ENCODE measurements around the gene IL20RA.
"Not testable (repeated sequence)": the region's sequence is repeated elsewhere in the genome, so short reads cannot be mapped to it uniquely, and the experiment has no call there.

IL20RA gene

DNA sequence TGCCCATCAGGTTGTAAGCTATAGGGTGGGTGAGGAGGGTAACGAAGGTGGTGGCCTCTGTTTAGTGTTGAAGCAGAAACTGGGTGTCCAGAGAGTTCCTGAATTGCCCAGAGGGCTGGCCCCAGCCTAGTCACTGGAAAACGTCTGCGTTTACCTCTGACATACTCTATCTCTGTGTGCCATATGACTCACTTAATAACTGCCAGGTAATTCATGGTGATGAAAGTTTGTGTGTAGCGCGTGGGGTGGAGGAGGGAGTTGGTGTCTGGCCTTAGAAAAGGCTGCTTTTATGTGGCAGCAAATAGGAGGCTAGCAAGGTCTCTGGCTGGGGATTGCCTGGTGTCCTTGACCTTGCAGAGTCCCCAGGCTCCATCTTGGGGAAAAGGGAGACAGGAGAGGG is 75.3 kb downstream of the IL20RA start:
- DNase-seq = no peak

GRCh38 chr6:136968837-136969236 is 75.9 kb downstream of the IL20RA start:
- DNase-seq = no peak

- peak; percentile 15 for DNase-seq
Observed at GRCh38 chr6:136967876-136968752, 76.7 kb downstream of the IL20RA start.

DNA sequence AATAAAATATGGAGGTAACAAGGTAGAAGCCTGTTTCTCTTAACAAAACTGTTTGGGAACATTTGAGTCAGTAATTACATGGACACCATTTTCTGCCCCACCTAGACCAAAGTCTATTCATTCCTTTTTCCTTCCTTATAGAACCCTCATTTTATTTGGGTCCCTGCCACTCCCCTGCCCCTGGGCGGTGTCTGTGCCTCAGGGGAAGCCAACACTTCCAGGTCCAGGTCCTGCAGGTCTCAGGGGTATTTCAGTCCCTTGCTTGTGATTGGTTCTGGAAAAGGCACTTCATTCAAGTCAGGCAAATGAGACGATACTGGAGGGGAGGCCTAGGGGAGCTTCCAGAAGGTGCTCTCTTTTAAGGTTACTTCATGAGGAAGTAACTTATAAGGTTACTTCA is 80.4 kb downstream of the IL20RA start:
- no peak for DNase-seq

GRCh38 chr6:136963259-136963658 is 81.5 kb downstream of the IL20RA start:
- DNase-seq = no peak

- DNase-seq = peak; percentile 72
Observed at GRCh38 chr6:136962661-136963060, 82.1 kb downstream of the IL20RA start.

- DNase-seq = no peak
Observed at GRCh38 chr6:136961848-136962247, 82.9 kb downstream of the IL20RA start.

GRCh38 chr6:136960781-136961180 is 84.0 kb downstream of the IL20RA start:
- DNase-seq = no peak

GRCh38 chr6:136959935-136960334 is 84.8 kb downstream of the IL20RA start:
- not testable (repeated sequence) for DNase-seq

DNA sequence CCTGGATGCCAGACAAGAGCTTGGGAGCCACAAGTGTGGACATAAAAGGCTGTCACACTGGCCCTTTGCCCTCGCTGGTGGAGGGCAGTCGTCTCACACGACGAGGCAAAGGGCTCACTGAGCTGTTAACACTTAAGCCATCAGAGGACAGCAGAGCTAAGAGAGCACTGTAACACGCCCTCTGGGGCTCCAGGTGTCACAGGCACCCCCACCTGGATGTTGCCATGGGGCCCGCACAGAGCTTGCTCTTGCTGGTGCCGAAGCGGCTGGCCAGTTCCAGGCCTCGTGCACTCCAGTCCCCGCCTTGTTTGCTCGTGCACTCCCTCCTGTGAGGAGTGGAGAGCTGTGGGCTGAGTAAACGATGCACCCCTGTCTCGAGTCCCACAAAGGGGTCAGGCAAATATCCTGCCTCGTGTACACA is 85.3 kb downstream of the IL20RA start:
- DNase-seq = peak; percentile 41

- DNase-seq = no peak
Observed at GRCh38 chr6:136958168-136958567, 86.6 kb downstream of the IL20RA start.

GRCh38 chr6:136956590-136957544 is 87.9 kb downstream of the IL20RA start:
- DNase-seq = peak; percentile 31

DNA sequence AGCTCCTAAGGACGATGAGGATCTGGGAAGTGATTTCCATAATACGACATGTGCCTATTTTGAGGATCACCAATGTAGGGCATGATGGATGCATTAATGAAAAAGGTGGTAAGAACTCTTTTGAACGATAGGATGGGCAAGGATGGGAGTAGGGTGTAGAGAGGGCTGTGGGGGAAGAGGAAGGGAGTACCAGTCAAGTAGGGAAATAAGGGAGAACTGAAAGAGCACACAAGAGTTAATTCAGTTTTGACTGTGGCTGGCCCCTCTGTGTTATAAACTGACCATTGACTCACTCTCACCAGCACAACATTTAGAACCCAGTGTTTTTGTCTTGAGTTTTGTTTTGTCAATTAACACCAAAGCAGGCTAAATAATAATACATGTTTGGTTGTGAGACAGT is 89.6 kb downstream of the IL20RA start:
- no peak for DNase-seq

GRCh38 chr6:136952714-136953260 is 92.0 kb downstream of the IL20RA start:
- DNase-seq = no peak

GRCh38 chr6:136950436-136951126 is 94.2 kb downstream of the IL20RA start:
- DNase-seq = no peak

All from DMS79 treated with DMSO at 0.1 percent for 48 hours (cell line).